GM11168 (cell line): ENCODE measurements around the gene SLC6A5.
"Not testable (repeated sequence)": the region's sequence is repeated elsewhere in the genome, so short reads cannot be mapped to it uniquely, and the experiment has no call there.

Experiments
- in situ Hi-C: fragments of 300-500 bp; cut with MboI; formaldehyde crosslinking; loops from one replicate; pipeline ENCODE4 v1.12.0; 2022; ENCODE audit warnings: low sequenced_read_pairs; ENCODE audit not compliant: unreplicated experiment

SLC6A5 gene

GRCh38 chr11:20599221-20600019 lies at the start of gene SLC6A5:
Gene SLC6A5, plus strand, starts transcription at chr11:20599608. Its CDS starts 65 bp downstream, at chr11:20599673.
- in situ Hi-C loops: loop anchor here (10.0 to 25.0 kb wide), 2 partner anchors 205 to 462 kb away; no protein-coding TSS in a partner anchor

- in situ Hi-C loops: no loop called here
Measured at GRCh38 chr11:20551096-20551495, 48.3 kb upstream of the SLC6A5 start.

GRCh38 chr11:20555783-20556182 lies 43.6 kb upstream of the SLC6A5 start:
- in situ Hi-C loops: no loop called here

GRCh38 chr11:20556396-20556795 lies 43.0 kb upstream of the SLC6A5 start:
- in situ Hi-C loops: not testable (repeated sequence)

GRCh38 chr11:20558741-20559140 lies 40.7 kb upstream of the SLC6A5 start:
- in situ Hi-C loops: no loop called here

- in situ Hi-C loops: no loop called here
Measured at GRCh38 chr11:20559523-20560300, 39.7 kb upstream of the SLC6A5 start.

- in situ Hi-C loops: no loop called here
Measured at GRCh38 chr11:20561915-20562314, 37.5 kb upstream of the SLC6A5 start.

- in situ Hi-C loops: no loop called here
Measured at GRCh38 chr11:20563866-20564265, 35.5 kb upstream of the SLC6A5 start.

GRCh38 chr11:20564846-20565635 lies 34.4 kb upstream of the SLC6A5 start:
- in situ Hi-C loops: no loop called here

- in situ Hi-C loops: not testable (repeated sequence)
Measured at GRCh38 chr11:20566115-20566514, 33.3 kb upstream of the SLC6A5 start.

- in situ Hi-C loops: no loop called here
Measured at GRCh38 chr11:20566591-20567434, 32.6 kb upstream of the SLC6A5 start.

- in situ Hi-C loops: not testable (repeated sequence)
Measured at GRCh38 chr11:20579725-20580124, 19.7 kb upstream of the SLC6A5 start.

- in situ Hi-C loops: no loop called here
Measured at GRCh38 chr11:20583201-20583600, 16.2 kb upstream of the SLC6A5 start.

- in situ Hi-C loops: no loop called here
Measured at GRCh38 chr11:20584093-20584774, 15.2 kb upstream of the SLC6A5 start.

- in situ Hi-C loops: no loop called here
Measured at GRCh38 chr11:20589796-20590195, 9.6 kb upstream of the SLC6A5 start.

GRCh38 chr11:20590381-20590780 lies 9.0 kb upstream of the SLC6A5 start:
- in situ Hi-C loops: no loop called here

GRCh38 chr11:20592741-20593140 lies 6.7 kb upstream of the SLC6A5 start:
- in situ Hi-C loops: no loop called here

GRCh38 chr11:20594274-20595061 lies 4.9 kb upstream of the SLC6A5 start:
- in situ Hi-C loops: no loop called here
